Smooth muscle cell of the pulmonary artery (primary cell): Measurements from ENCODE around the gene SLC7A9. TPM values are rescaled to one million over a fixed set of nuclear protein-coding genes. Genes with fewer than 3 reads are reported as not detected.

ENCODE experiments used
- total RNA-seq: library from RNA; depleted of rRNA; stranded (reverse); fragments of >200 nt; gene quantifications from 2 replicates; pipeline ENCODE4 v1.2.3, GENCODE V29; 2014

SLC7A9 gene
- total RNA-seq, result 0.07 and 0.20 TPM in 2 replicates

GRCh38 chr19:32869369-32869965 is at the start of gene SLC7A9:
SLC7A9 (minus strand) TSS chr19:32869767; CDS start chr19:32868534, 1,233 bp downstream.

Other genes starting within 250 kb of the SLC7A9 start
- gene ANKRD27, start 194.6 kb downstream of the SLC7A9 start, total RNA-seq, result 38.2 and 38.9 TPM in 2 replicates
- 0.52 and 0.56 TPM in 2 replicates for gene RGS9BP, start 193.9 kb downstream of the SLC7A9 start, total RNA-seq
- gene NUDT19, start 177.9 kb downstream of the SLC7A9 start, total RNA-seq, result 6.1 and 9.2 TPM in 2 replicates
- gene TDRD12, start 150.0 kb downstream of the SLC7A9 start, total RNA-seq, result 0.39 and 0.46 TPM in 2 replicates
- 11.4 and 13.1 TPM in 2 replicates for gene CEP89, start 102.2 kb upstream of the SLC7A9 start, total RNA-seq
- 0.98 and 1.1 TPM in 2 replicates for gene FAAP24, start 102.5 kb upstream of the SLC7A9 start, total RNA-seq
- gene RHPN2, start 195.1 kb upstream of the SLC7A9 start, total RNA-seq, result 2.8 and 4.3 TPM in 2 replicates
- gene GPATCH1, start 211.4 kb upstream of the SLC7A9 start, total RNA-seq, result 5.7 and 6.0 TPM in 2 replicates